ENCODE results near the gene LLGL1. TPM values are rescaled to one million over a fixed set of nuclear protein-coding genes. Genes with fewer than 3 reads are reported as not detected.

Gene LLGL1
- polyA plus RNA-seq, 1 donor from 2014 or later, result 52.2 TPM

GRCh38 chr17:18225642-18226283, 328 bp downstream of the LLGL1 start:
- no peaks in the 10 kb centered on the region for H3K9me3 ChIP-seq (ENCODE audit: low read length)
- no peaks in the 10 kb centered on the region for H3K36me3 ChIP-seq (ENCODE audit: insufficient read depth, low read length)
- H3K9me2 ChIP-seq (ENCODE audit: insufficient read depth, low read length), result no peaks in the 10 kb centered on the region
- peak overlapping the region; percentile 49 for H2AFZ ChIP-seq (ENCODE audit: low read depth, low read length)
- no peaks in the 10 kb centered on the region for H3K27me3 ChIP-seq (ENCODE audit: insufficient read depth, low read depth, low read length)
- peaks cover 3% of the 10 kb centered on the region for H3F3A ChIP-seq (ENCODE audit: insufficient read depth, low read length, poor library complexity, severe bottlenecking)
- no peaks in the 10 kb centered on the region for H4K20me1 ChIP-seq (ENCODE audit: insufficient read depth)
- peak overlapping the region; percentile 81 for H3K9ac ChIP-seq (ENCODE audit: low read length)
- H3K79me2 ChIP-seq (replicated peaks; ENCODE audit: insufficient read depth, low read length), result peaks cover 47% of the 10 kb centered on the region
- H3K4me3 ChIP-seq (ENCODE audit: low read length), result peak overlapping the region; percentile 88
- TF ChIP-seq RAD21 (conservative IDR thresholded peaks at IDR 0.05), result no peak
- TF ChIP-seq MXI1 (conservative IDR thresholded peaks at IDR 0.05; ENCODE audit: poor library complexity, severe bottlenecking), result no peak
- peak overlapping the region; percentile 99 for H3K4me2 ChIP-seq (ENCODE audit: low read length)
- H3K27ac ChIP-seq (ENCODE audit: low read length), result peak overlapping the region; percentile 24

- Histone ChIP-seq H3K9me2 (ENCODE audit: insufficient read depth, low read length) (no peaks in the 10 kb centered on the region), H3K9ac (ENCODE audit: low read length) (peak overlapping the region; percentile 81), H3K27me3 (ENCODE audit: insufficient read depth, low read depth, low read length) (no peaks in the 10 kb centered on the region), H2AFZ (ENCODE audit: low read depth, low read length) (peak overlapping the region; percentile 49), H3F3A (ENCODE audit: insufficient read depth, low read length, poor library complexity, severe bottlenecking) (peaks cover 3% of the 10 kb centered on the region), H3K27ac (ENCODE audit: low read length) (peak overlapping the region; percentile 24), H4K20me1 (ENCODE audit: insufficient read depth) (no peaks in the 10 kb centered on the region), H3K4me3 (ENCODE audit: low read length) (peak overlapping the region; percentile 88), H3K79me2 (replicated peaks; ENCODE audit: insufficient read depth, low read length) (peaks cover 51% of the 10 kb centered on the region), H3K9me3 (ENCODE audit: low read length) (no peaks in the 10 kb centered on the region), H3K36me3 (ENCODE audit: insufficient read depth, low read length) (no peaks in the 10 kb centered on the region), H3K4me2 (ENCODE audit: low read length) (peak overlapping the region; percentile 99)
- TF ChIP-seq POLR2AphosphoS5 (IDR thresholded peaks at IDR 0.05) (no peak), EZH2 (IDR thresholded peaks at IDR 0.05; ENCODE audit: borderline replicate concordance, insufficient read depth, low read length, poor library complexity, severe bottlenecking) (no peak), TAF1 (IDR thresholded peaks at IDR 0.05; ENCODE audit: low read depth) (no peak), REST (IDR thresholded peaks at IDR 0.05; ENCODE audit: borderline replicate concordance) (no peak), EP300 (conservative IDR thresholded peaks at IDR 0.05; ENCODE audit: poor library complexity, severe bottlenecking) (no peak)
Measured at GRCh38 chr17:18226284-18226945, 980 bp downstream of the LLGL1 start.

GRCh38 chr17:18227635-18228034, 2.2 kb downstream of the LLGL1 start:
- H4K20me1 ChIP-seq (ENCODE audit: insufficient read depth), result no peaks in the 10 kb centered on the region
- no peak overlapping the region for H3K4me2 ChIP-seq (ENCODE audit: low read length)
- H3K9me2 ChIP-seq (ENCODE audit: insufficient read depth, low read length), result no peaks in the 10 kb centered on the region
- H3F3A ChIP-seq (ENCODE audit: insufficient read depth, low read length, poor library complexity, severe bottlenecking), result peaks cover 3% of the 10 kb centered on the region
- no peaks in the 10 kb centered on the region for H3K27me3 ChIP-seq (ENCODE audit: insufficient read depth, low read depth, low read length)
- TF ChIP-seq POLR2AphosphoS5 (IDR thresholded peaks at IDR 0.05), result no peak
- no peak for TF ChIP-seq REST (IDR thresholded peaks at IDR 0.05; ENCODE audit: borderline replicate concordance)
- TF ChIP-seq RAD21 (conservative IDR thresholded peaks at IDR 0.05), result no peak
- no peak for TF ChIP-seq MXI1 (conservative IDR thresholded peaks at IDR 0.05; ENCODE audit: poor library complexity, severe bottlenecking)
- no peak for TF ChIP-seq SMC3 (conservative IDR thresholded peaks at IDR 0.05; ENCODE audit: poor library complexity)
- TF ChIP-seq CTCF (IDR thresholded peaks at IDR 0.05; ENCODE audit: poor library complexity, severe bottlenecking), result no peak
- TF ChIP-seq EZH2 (IDR thresholded peaks at IDR 0.05; ENCODE audit: borderline replicate concordance, insufficient read depth, low read length, poor library complexity, severe bottlenecking), result no peak
- H3K79me2 ChIP-seq (replicated peaks; ENCODE audit: insufficient read depth, low read length), result peaks cover 52% of the 10 kb centered on the region
- no peaks in the 10 kb centered on the region for H3K36me3 ChIP-seq (ENCODE audit: insufficient read depth, low read length)
- no peak overlapping the region for H3K9ac ChIP-seq (ENCODE audit: low read length)
- no peaks in the 10 kb centered on the region for H3K9me3 ChIP-seq (ENCODE audit: low read length)
- H3K27ac ChIP-seq (ENCODE audit: low read length), result no peak overlapping the region
- no peak overlapping the region for H2AFZ ChIP-seq (ENCODE audit: low read depth, low read length)
- no peak overlapping the region for H3K4me3 ChIP-seq (ENCODE audit: low read length)

Data from neural cell (in vitro differentiated cells).